Stimulated activated CD4-positive, alpha-beta T cell treated with anti-CD3 and anti-CD28 coated beads, Interleukin-2, amount 100 ng/mL, for 4 hours (primary cell): Measurements from ENCODE around the gene NUDT22.

Source experiments
- DNase-seq: peaks from one replicate; pipeline ENCODE4 v3.0.0-alpha.2; 2020; ENCODE audit warnings: low read depth

Gene NUDT22

GRCh38 chr11:64207256-64208085 is 18.6 kb upstream of the NUDT22 start:
- peak; percentile 82 for DNase-seq

DNA sequence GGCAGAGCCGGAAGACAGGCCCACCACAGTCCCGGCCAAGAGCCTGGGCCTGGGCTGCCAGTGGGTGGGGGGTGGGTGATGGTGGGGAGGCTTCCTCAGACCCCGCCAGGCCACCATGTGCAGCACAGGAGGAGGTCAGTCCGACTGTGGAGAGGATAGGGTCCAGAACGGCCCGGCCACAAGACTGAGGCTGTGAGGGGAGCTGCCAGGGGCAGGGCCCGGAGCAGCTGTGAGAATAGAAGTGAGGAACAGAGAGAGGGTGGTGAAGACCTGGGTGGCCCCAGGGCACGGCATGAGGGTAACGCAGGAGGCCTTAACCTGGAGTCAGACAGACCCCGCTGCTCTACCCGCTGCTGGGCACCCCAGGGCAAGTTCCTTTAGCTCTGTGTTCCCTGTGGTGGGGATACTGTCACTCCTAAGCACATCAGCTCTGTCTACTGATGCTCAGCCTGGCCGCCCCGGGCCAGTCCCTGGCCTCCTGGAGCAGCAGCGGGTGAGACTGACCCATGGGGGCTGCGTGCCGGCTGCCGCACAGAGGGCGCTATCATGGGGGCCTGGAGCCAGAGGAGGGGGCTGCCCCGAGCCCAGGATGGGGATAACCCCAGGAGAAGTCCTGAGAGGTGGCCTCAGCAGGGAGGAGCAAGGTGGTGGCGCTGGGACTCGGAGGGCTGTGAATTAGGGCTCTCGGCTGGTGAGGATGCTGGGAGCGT is 17.8 kb upstream of the NUDT22 start:
- DNase-seq: no peak

- no peak for DNase-seq
These were observed 17.1 kb upstream of the NUDT22 start for GRCh38 chr11:64208796-64209562.

GRCh38 chr11:64209563-64209843 is 16.6 kb upstream of the NUDT22 start:
- DNase-seq: no peak

- no peak for DNase-seq
These were observed 15.6 kb upstream of the NUDT22 start for GRCh38 chr11:64210301-64211020.

- no peak for DNase-seq
These were observed 14.7 kb upstream of the NUDT22 start for GRCh38 chr11:64211181-64211872.

- DNase-seq: no peak
These were observed 9.2 kb upstream of the NUDT22 start for GRCh38 chr11:64216879-64217278.

DNA sequence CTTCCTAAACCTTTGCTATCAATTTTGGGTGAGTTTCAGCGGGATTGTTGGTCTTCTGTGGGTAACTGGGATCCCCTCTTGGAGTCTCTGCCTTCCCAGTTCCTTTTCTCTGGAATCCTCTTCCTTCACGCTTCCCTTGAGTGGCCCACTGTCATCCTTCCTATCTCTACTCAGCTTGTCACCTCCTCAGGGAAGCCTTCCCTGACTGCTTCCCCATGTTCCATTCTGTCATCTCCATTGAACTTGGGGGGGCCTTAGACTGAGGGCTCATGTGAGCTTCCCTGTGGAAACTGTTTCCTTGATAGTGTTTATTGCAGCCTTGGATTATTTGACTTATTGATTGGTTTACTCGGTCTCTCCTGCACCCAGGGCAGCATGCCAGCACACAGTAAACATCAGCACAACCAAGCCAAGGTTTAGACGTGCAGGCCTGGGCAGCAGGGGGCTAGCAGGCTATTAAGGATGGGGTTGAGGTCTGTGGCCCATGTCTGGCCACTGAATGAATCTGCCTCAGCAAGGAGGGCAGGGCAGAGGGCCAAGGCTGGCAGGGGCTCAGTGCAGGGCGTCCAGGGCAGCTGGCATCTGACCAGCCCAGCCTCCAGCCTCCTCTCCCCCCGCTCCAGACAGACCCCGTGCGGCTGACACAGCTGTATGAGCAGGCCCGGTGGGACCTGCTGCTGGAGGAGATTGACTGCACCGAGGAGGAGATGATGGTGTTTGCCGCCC is 7.3 kb upstream of the NUDT22 start:
- DNase-seq: no peak

DNA sequence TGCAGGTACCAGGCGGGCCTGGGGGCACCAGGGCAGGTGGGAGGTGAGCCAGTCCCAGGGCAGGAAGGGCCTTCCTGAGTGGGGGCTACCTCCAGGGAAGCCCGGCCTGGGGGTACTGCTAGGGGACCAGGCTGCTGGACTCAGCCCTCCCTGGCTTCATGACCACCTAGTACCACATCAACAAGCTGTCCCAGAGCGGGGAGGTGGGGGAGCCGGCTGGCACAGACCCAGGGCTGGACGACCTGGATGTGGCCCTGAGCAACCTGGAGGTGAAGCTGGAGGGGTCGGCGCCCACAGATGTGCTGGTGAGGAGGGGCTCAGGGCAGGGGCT is 6.8 kb upstream of the NUDT22 start:
- DNase-seq: no peak

DNA sequence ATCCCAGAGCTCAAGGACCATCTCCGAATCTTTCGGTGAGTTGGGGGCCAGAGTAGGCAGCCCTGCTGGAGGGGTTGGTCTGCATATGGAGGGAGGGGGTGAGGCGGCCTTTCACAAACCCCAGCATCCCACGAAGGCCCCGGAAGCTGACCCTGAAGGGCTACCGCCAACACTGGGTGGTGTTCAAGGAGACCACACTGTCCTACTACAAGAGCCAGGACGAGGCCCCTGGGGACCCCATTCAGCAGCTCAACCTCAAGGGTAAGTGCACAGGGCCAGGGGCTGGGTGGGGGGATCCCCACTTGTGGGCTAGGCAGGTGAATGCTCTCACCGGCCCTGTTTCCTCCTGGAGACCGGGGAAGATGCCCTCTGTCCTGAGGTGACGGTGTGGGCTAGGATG is 6.3 kb upstream of the NUDT22 start:
- no peak for DNase-seq

GRCh38 chr11:64220271-64220670 is 5.8 kb upstream of the NUDT22 start:
- no peak for DNase-seq

DNA sequence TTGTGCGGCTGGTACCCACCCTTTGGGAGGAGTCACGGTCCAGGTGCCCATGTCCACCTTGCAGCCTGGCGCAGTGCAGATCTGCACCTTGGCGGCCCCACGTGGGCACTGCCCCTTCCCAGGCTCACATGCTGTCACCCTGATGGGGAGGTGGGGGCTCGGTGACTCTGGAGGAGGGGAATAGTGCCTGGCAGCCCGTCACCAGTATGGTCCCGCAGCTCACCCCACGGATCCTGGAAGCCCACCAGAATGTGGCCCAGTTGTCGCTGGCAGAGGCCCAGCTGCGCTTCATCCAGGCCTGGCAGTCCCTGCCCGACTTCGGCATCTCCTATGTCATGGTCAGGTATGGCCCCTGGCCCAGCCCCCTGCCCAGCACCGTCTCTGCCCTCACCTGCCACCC is 5.3 kb upstream of the NUDT22 start:
- no peak for DNase-seq

DNA sequence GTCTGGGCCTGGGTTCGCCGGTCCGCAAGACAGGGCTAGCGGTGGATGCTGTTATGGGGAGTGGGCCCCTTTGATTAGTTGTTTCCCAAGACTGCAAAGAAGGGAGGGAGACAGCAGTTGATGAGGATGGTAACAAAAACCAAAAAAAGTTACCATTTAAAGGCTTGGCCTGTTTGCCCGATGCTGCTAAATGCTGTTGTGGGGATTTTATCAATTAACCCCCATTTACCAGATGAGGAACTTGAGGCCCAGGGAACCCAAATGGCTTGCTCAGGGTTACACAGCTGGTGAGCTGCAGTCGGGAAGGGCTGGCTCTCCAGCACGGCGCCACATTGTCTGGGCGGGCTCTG is 3.4 kb upstream of the NUDT22 start:
- no peak for DNase-seq

- DNase-seq: no peak
These were observed 2.9 kb upstream of the NUDT22 start for GRCh38 chr11:64223001-64223651.

DNA sequence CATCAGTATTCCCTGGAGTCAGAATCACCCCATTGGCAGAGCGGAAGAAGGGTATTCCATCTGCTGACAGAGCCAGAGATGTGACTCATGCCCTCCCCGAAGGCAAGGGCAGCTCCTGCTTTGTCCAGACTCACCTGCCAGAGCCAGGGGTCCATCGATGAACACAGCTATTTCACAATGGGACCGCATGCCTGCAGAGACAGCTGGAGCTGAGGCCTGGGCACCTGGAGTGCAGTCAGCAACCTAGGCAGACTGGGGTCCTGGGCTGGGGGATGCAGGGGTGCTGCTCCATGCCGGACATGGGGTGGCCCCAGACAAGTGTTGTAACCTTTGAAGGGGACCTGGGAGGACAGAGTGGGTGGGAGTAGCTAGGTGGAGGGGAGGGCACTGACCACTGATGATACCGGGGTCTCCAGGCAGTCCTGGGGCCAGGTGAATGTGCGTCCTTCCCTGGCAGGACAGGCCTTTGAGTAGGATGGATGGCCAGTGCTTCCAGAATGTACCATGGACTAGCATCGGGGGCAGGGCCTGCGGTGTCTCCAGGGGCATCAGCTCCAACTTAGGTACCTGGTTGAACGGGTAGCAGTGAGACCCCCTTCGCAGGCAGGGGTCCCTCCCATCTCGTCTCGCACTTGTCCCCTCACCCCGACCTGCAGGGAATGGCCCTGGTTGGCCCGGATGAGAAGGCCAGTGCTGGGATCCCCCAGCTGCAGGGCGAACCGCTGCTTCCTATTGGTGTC is 1.8 kb upstream of the NUDT22 start:
- DNase-seq: no peak

DNA sequence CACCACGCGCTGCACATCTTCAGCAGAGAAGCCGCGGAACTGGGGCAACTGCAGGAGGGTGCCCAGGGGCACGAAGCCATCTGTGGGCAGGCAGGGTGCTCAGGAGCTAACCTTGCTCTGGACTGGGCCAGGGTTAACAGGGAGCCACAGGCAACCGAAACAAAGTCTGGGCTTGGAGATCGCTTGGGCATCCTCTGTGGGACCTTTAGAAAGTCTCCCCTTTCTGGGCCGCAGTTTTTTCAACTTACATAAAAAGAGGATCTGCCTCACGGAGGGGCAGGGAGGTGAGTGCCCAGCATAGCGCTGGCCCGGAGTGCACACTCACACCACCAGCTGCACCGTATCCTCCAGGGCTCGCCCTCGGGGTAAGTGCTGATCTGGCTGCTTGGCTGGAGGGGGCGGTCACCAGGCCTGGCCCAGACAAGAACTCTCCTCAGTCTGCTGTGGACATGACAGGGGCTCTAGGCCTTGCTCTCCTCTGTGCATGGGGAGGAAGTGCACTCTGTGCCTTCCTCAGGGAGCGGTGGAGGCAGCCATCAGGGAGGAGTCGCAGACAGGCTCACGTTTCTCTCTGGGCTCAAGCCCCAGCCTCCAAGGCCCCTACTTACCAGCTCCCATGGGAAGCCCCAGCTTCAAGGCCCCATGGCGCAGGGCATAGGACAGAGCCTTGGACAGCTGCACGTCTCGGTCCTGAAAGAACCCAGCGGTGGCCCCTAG is 1.0 kb upstream of the NUDT22 start:
- no peak for DNase-seq

- no peak for DNase-seq
These were observed 505 bp downstream of the NUDT22 start for GRCh38 chr11:64226507-64227051.

DNA sequence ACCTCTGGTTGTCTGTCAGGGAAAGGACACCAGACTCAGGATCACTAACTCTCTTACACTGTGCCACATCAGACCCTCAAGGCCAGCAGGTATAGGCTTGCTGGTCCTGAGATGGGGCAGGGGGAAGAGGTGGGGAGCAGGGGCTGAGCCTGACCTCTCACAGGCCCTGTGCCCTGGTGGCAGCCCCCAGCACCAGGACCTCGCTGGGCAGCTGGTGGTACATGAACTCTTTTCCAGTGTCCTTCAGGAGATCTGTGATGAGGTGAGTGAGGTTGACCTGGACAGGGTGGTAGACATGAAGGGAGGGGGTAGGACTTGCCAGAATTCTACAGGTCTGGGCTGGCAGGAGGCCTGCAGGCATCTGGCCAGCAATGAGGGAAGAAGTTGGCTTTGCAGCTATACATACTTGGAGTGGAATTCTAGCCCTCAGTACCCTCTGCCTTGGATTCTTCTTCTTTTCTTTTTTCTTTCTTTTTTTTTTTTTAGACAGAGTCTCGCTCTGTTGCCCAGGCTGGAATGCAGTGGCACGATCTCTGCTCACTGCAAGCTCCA is 1.4 kb downstream of the NUDT22 start:
- no peak for DNase-seq
